Skeletal muscle satellite cell (primary cell): ENCODE measurements around the gene KCNIP3.
"Not testable (repeated sequence)": the region's sequence is repeated elsewhere in the genome, so short reads cannot be mapped to it uniquely, and the experiment has no call there.

ENCODE experiments used
- H3K27me3 ChIP-seq: 2 replicates; pipeline ENCODE4 v1.7.0; 2013; ENCODE audit warnings: low read length; ENCODE audit not compliant: control insufficient read depth, insufficient read depth
- H3K36me3 ChIP-seq: 2 replicates; pipeline ENCODE4 v1.7.0; 2013; ENCODE audit warnings: mild to moderate bottlenecking, control low read depth, low read length; ENCODE audit not compliant: insufficient read depth
- H3K4me1 ChIP-seq: 2 replicates; pipeline ENCODE4 v1.7.0; 2013; ENCODE audit warnings: low read length; ENCODE audit not compliant: control insufficient read depth, insufficient read depth
- H3K4me2 ChIP-seq: 2 replicates; pipeline ENCODE4 v1.7.0; 2013; ENCODE audit warnings: mild to moderate bottlenecking, low read length
- H3K4me3 ChIP-seq: 2 replicates; pipeline ENCODE4 v1.7.0; 2013; ENCODE audit warnings: low read length
- H3K9ac ChIP-seq: 2 replicates; pipeline ENCODE4 v1.7.0; 2013; ENCODE audit warnings: mild to moderate bottlenecking, low read depth, low read length, moderate library complexity
- H3K9me3 ChIP-seq: replicated peaks from 2 replicates; pipeline ENCODE4 v1.7.0; 2013; ENCODE audit warnings: mild to moderate bottlenecking, control low read depth, low read length

The KCNIP3 gene

DNA sequence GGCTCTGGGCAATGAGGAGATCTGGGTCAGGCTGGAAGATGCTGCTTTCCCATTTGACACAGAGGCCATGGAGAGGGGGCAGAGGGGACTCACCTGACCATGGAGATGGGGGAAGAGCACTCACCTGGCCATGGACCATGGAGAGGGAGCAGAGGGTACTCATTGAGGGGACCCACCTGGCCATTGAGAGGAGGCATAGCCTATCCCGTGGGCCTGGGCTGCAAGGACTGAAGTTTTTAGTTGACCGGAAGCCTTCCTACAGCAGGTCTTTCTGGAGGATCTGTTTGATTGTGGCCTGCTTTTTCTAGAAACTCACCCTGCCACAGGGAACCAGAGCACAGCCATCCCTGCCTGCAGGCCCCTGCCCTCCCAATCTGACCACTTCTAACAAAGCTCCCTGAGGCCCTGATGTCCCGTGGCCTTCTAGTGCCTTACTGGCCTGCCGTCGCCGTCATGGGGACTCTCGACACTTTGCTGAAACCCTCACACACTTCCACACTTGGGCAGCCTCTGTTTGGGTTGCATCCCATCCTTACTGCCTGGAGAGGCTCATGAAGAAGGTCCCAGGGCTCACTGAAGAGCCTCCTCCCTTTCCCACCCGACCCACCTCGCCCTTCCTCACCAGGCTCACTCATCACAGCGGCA, 28.0 kb upstream of the KCNIP3 start:
- peaks cover 38% of the 10 kb centered on the region for H3K27me3 ChIP-seq
- no peaks in the 10 kb centered on the region for H3K4me1 ChIP-seq
- H3K36me3 ChIP-seq: no peaks in the 10 kb centered on the region
- H3K4me2 ChIP-seq: no peak overlapping the region
- H3K9me3 ChIP-seq: no peaks in the 10 kb centered on the region
- H3K9ac ChIP-seq: no peak overlapping the region
- H3K4me3 ChIP-seq: no peak overlapping the region

DNA sequence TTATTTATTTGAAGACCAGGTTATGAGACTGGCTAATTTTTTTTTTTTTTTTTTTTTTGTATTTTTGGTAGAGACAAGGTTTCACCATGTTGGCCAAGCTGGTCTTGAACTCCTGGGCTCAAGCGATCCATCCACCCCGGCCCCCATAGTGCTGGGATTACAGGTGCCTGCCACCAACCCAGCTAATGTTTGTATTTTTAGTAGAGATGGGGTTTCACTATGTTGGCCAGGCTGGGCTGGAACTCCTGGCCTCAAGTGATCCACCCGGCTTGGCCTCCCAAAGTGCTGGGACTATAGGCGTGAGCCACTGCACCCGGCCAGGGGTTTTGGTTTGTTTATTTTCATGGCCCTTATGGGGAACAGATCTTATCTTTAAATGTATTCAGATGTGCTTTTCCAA, 27.4 kb upstream of the KCNIP3 start:
- peaks cover 32% of the 10 kb centered on the region for H3K27me3 ChIP-seq
- not testable (repeated sequence) for H3K9ac ChIP-seq, H3K9me3 ChIP-seq, H3K36me3 ChIP-seq, H3K4me1 ChIP-seq, H3K4me2 ChIP-seq, H3K4me3 ChIP-seq

DNA sequence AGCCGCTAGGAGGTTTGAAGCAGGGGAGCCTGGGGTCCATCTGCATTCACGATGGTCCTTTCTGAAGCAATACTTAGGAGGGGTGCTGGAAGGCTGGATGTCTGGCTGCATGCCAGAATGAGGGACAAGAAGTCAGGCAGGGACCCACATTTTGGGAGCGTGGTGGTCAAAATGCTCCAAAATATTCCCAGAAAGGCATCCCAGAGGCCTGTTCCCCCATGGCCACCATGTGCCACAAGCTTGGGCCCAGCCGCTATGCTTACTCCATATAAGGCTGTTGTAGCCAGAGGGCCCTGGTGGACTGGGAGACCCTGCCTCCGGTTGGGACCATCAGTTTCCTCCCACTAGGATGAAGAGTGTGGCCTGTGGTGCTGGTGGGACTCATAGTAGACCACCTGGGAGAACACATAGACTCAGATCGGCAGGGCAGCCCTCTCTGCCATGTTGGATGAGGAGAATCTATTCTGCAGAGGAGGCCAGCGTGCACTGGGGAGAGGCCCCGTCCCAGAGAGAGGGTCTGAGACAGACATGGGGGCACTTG, 26.5 kb upstream of the KCNIP3 start:
- Histone ChIP-seq H3K9me3 (no peaks in the 10 kb centered on the region), H3K36me3 (no peaks in the 10 kb centered on the region), H3K4me3 (no peak overlapping the region), H3K4me1 (no peaks in the 10 kb centered on the region), H3K27me3 (peaks cover 24% of the 10 kb centered on the region), H3K9ac (no peak overlapping the region), H3K4me2 (no peak overlapping the region)

DNA sequence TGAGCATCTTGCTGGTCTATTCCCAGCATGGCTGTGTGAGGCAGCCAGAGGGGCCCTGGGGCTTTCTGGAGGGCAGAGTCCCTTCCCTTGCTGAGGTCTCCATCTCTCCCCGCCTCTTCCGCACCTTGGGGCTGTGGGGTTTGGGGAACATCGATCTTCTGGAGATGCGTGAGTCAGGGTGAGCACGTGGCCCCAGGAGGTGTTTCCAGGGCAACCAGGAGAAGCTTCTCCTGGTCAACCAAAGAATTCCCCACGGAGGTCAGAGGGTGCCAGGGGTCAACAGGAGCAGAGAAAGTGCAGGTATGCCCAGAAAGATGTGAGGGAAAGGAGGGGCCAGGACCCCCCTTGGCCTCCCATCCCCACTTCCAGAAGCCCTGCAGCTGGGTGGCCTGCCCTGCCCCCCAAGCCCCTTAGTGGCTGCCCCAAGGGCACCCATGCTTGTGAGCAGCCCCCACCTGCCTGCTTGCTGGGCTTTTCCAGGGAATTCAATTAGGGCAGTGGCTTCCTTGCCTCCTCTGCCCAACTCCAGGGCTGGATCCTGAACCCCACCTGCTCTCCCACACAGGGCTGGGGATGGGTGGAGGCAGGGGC, 25.7 kb upstream of the KCNIP3 start:
- Histone ChIP-seq H3K36me3 (no peaks in the 10 kb centered on the region), H3K9me3 (no peaks in the 10 kb centered on the region), H3K4me2 (no peak overlapping the region), H3K4me3 (no peak overlapping the region), H3K4me1 (no peaks in the 10 kb centered on the region), H3K9ac (no peak overlapping the region), H3K27me3 (peaks cover 17% of the 10 kb centered on the region)

DNA sequence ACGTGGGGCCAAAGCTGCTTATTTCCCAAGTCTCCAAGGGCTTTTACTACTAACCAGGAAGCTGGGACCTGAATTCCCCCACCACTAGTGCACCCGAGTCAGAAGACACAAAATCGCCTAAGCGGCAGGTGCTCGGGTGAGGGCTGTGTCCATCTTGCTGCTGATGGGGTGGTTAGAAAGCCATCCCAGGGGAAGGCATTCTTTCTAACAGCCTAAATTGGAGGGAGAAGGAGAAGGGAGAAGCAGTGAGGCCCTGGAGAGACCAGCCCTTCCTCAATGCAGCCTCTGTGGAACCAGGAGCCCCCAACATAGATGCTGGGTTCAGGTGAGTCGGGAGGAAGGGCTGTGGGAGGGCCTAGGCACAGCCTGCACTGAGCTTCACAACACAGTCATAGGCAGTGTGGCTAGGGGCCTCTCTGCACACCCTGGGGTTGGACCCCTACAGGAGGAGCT, 24.8 kb upstream of the KCNIP3 start:
- H3K4me2 ChIP-seq: no peak overlapping the region
- H3K27me3 ChIP-seq: peaks cover 14% of the 10 kb centered on the region
- H3K9me3 ChIP-seq: no peaks in the 10 kb centered on the region
- H3K4me1 ChIP-seq: no peaks in the 10 kb centered on the region
- H3K9ac ChIP-seq: no peak overlapping the region
- no peaks in the 10 kb centered on the region for H3K36me3 ChIP-seq
- H3K4me3 ChIP-seq: no peak overlapping the region

DNA sequence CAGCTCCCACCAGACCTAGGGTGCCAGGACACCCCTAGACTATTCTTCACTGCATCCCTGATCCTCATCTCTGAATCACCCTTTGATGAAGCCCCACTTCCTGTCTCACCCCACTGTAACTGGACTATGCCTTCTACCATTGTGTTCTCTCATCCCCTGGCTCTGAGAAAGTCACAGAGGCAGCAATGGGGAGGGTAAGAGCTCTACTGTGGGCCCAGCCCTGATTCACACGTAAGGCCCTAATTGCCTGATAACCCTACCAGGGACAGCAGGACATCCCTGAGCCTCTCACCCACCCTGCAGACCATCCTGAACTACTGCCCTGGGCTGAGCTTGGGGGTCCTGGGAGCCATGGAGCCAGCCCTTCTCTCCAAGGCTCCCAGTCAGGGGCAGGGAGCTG, 24.4 kb upstream of the KCNIP3 start:
- peaks cover 2% of the 10 kb centered on the region for H3K4me1 ChIP-seq
- no peak overlapping the region for H3K4me3 ChIP-seq
- peaks cover 14% of the 10 kb centered on the region for H3K27me3 ChIP-seq
- H3K36me3 ChIP-seq: no peaks in the 10 kb centered on the region
- H3K4me2 ChIP-seq: no peak overlapping the region
- no peak overlapping the region for H3K9ac ChIP-seq
- no peaks in the 10 kb centered on the region for H3K9me3 ChIP-seq

DNA sequence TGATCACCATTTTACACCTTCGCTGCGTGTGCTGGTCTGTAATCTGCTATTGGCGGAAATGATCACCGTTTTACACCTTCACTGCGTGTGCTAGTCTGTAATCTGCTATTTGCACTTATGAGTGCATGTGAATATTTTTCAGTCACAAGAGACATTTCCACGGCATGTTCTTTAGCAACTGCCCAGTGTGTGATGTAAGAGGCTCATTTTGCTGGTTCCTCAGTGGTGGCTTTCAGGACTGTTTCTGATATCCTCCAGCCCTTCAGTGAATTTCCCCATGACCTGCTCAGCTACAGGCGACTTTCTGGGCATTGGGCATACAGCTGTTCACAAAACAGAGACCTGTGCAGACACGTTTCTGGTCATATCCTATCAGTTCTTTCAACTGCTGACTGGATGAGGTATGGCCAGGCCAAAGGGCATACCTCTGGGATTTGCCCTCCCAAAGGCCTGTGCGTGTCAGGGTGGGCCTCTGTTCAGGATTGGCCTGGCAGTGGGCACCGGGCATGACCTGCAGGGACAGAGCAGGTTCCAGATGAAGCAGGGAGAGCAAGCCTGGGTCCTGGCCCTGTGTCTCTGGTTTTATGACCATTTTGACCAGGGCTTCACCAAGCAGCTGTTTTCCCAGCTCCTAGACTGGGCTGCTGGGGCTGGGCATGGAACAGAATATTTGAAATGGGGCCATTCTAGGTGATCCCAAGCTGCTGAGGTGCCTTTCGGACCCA, 23.4 kb upstream of the KCNIP3 start:
- Histone ChIP-seq H3K9me3 (no peaks in the 10 kb centered on the region), H3K9ac (no peak overlapping the region), H3K4me3 (no peak overlapping the region), H3K36me3 (no peaks in the 10 kb centered on the region), H3K4me2 (no peak overlapping the region), H3K27me3 (peaks cover 14% of the 10 kb centered on the region), H3K4me1 (peaks cover 9% of the 10 kb centered on the region)

DNA sequence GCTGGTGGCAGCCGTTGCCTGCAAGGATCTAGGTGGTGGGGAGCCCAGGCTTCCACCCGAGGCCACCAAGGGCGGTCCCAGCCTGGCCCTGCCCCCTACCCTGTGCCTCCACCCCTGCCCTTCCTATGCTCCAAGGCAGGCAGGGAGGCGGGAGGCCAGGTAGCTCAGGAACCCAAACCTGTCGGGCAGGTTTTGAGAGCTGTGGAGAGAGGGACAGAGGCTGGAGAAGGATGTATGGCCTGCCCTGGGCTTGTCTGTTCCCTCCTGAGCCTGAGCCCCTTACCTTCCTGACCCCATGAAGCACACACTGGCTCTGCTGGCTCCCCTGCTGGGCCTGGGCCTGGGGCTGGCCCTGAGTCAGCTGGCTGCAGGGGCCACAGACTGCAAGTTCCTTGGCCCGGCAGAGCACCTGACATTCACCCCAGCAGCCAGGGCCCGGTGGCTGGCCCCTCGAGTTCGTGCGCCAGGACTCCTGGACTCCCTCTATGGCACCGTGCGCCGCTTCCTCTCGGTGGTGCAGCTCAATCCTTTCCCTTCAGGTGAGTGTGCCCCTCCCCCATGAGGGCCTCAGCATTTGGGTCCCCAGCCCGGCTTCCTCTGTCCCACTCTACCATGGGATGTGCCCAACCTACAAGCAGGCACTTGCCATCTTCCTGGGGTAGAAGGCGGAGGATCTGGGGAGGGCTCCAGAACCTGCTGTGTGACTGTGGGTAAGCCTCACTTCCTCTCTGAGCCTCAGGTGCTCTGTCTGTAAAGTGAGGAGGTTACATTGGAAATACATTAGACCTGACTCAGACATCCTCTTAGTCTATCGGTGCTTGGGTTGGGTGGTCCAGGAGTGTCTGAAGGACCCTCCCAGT, 22.6 kb upstream of the KCNIP3 start, which contains the start of gene PROM2:
Gene PROM2, plus strand, starts transcription at position 159 of the 860 bp plus-strand sequence. Its CDS starts 137 bp downstream, at position 296.
- H3K4me2 ChIP-seq: no peak within 1 kb of the TSS
- peaks cover 14% of the 10 kb centered on the region for H3K27me3 ChIP-seq
- peaks cover 9% of the 10 kb centered on the region for H3K4me1 ChIP-seq
- H3K36me3 ChIP-seq: no peaks in the 10 kb centered on the region
- H3K9me3 ChIP-seq: no peaks in the 10 kb centered on the region
- H3K9ac ChIP-seq: no peak within 1 kb of the TSS
- no peak within 1 kb of the TSS for H3K4me3 ChIP-seq

DNA sequence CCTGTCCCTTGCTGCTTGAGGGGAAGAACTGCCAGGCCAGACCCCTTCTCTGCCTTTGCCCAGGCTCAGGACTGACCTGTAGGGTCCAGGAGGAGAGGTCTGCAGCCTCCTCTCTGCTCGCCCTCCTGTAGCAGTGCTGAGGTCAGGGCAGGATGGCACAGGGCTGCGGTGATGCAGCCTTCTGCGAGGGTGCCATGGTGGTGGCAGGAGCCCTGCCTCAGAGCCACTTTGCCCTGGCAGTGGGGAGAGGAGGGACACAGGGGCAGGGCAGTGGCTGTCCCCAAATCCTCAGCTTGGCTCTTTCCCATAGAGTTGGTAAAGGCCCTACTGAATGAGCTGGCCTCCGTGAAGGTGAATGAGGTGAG, 22.0 kb upstream of the KCNIP3 start:
- Histone ChIP-seq H3K36me3 (no peaks in the 10 kb centered on the region), H3K9ac (no peak overlapping the region), H3K27me3 (peaks cover 13% of the 10 kb centered on the region)

DNA sequence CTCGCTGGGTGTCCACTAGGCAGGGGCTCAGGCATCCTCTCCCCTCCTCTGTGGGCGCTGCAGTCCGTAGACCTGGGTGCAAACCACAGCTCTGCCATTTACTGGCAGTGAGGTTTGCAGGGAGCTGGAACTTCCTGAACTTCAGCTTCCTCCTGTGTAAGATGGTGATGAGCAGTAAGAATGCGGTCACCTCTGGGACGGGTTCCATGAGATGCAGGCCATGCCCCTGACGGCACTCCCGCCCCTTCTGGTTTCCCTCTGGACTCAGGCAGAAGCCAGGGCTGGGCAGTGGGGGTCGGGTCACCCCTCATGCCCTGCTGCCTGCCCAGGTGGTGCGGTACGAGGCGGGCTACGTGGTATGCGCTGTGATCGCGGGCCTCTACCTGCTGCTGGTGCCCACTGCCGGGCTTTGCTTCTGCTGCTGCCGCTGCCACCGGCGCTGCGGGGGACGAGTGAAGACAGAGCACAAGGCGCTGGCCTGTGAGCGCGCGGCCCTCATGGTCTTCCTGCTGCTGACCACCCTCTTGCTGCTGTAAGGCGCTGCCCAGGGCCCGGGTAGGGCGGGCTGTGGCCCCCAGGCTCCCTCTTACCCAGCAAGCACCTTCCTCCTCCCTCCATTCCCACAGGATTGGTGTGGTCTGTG, 21.4 kb upstream of the KCNIP3 start:
- Histone ChIP-seq H3K4me3 (no peak overlapping the region), H3K4me1 (peaks cover 9% of the 10 kb centered on the region), H3K9ac (no peak overlapping the region)

More for the DNA sequence above, 22.0 kb upstream of the KCNIP3 start:
- no peak overlapping the region for H3K4me2 ChIP-seq
- H3K4me3 ChIP-seq: no peak overlapping the region
- peaks cover 9% of the 10 kb centered on the region for H3K4me1 ChIP-seq
- no peaks in the 10 kb centered on the region for H3K9me3 ChIP-seq

More for the DNA sequence above, 21.4 kb upstream of the KCNIP3 start:
- Histone ChIP-seq H3K9me3 (no peaks in the 10 kb centered on the region), H3K4me2 (no peak overlapping the region), H3K36me3 (no peaks in the 10 kb centered on the region), H3K27me3 (peaks cover 7% of the 10 kb centered on the region)
